HEK293 (cell line): Measurements from ENCODE around the gene MEGF8.

ENCODE experiments used
- CTCF ChIA-PET: fragments of 350-600 bp; formaldehyde crosslinking; extraction: SDS; loops from one replicate; lab custom pipeline; 2021; ENCODE audit warnings: antibody characterized with exemption; lab: Yijun Ruan, JAX
- POLR2A ChIA-PET: fragments of 300-600 bp; formaldehyde crosslinking; extraction: SDS; loops from one replicate; lab custom pipeline; 2020; ENCODE audit warnings: antibody characterized with exemption, inconsistent platforms; lab: Yijun Ruan, JAX
- H3K27ac ChIP-seq: fragments of 200-500 bp; sonication (Bioruptor generic); 2 replicates; pipeline ENCODE4 v1.5.1; 2014; ENCODE audit warnings: low read depth, low read length, control low read depth, inconsistent platforms; ENCODE audit errors: extremely low read depth
- H3K36me3 ChIP-seq, 2 experiments: fragments of 200-500 bp in 1 of 2; sonication (Bioruptor generic) in 1 of 2; 1 replicate in 1 of 2; 2 replicates in 1 of 2; pipeline ENCODE4 v1.5.1; 2014 to 2017; ENCODE audit warnings: inconsistent platforms in 2 of 2, low read length in 2 of 2; ENCODE audit not compliant: control insufficient read depth in 2 of 2, insufficient read depth in 1 of 2
- H3K4me1 ChIP-seq: fragments of 200-500 bp; sonication (Bioruptor generic); 2 replicates; pipeline ENCODE4 v1.5.1; 2014; ENCODE audit warnings: mild to moderate bottlenecking, low read length, inconsistent platforms; ENCODE audit not compliant: control insufficient read depth, insufficient read depth
- H3K4me3 ChIP-seq: 2 replicates; pipeline ENCODE4 v1.5.1; 2011; ENCODE audit warnings: low read depth, mild to moderate bottlenecking, control low read depth, low read length, moderate library complexity
- H3K9me3 ChIP-seq: fragments of 200-500 bp; sonication (Bioruptor generic); 2 replicates; pipeline ENCODE4 v1.5.1; 2014; ENCODE audit warnings: low read depth, low read length, inconsistent platforms; ENCODE audit not compliant: control insufficient read depth, insufficient read depth
- FEZF1 ChIP-seq: fragments of 450-650 bp; formaldehyde crosslinking; IDR thresholded peaks from 2 replicates; pipeline ENCODE4 v1.5.1; 2016; ENCODE audit warnings: missing biosample characterization, missing genetic modification characterization
- HOXA7 ChIP-seq: sonication (generic); formaldehyde crosslinking; IDR thresholded peaks from 2 replicates; pipeline ENCODE4 v1.8.1; 2022; ENCODE audit warnings: missing genetic modification reagents, borderline replicate concordance
- KLF7 ChIP-seq: fragments of 450-650 bp; formaldehyde crosslinking; IDR thresholded peaks from 2 replicates; pipeline ENCODE4 v1.5.1; 2016; ENCODE audit warnings: missing biosample characterization, missing genetic modification characterization, borderline replicate concordance
- RBAK ChIP-seq: fragments of 450-650 bp; formaldehyde crosslinking; IDR thresholded peaks from 2 replicates; pipeline ENCODE4 v1.5.1; 2016; ENCODE audit warnings: missing biosample characterization, missing genetic modification characterization
- SCRT1 ChIP-seq: fragments of 450-650 bp; formaldehyde crosslinking; IDR thresholded peaks from 2 replicates; pipeline ENCODE4 v1.5.1; 2016; ENCODE audit warnings: missing biosample characterization, missing genetic modification characterization, borderline replicate concordance
- SP2 ChIP-seq: fragments of 450-650 bp; formaldehyde crosslinking; IDR thresholded peaks from 2 replicates; pipeline ENCODE4 v1.5.1; 2016; ENCODE audit warnings: missing biosample characterization, missing genetic modification characterization
- TSHZ1 ChIP-seq: fragments of 450-650 bp; formaldehyde crosslinking; IDR thresholded peaks from 2 replicates; pipeline ENCODE4 v1.5.1; 2016; ENCODE audit warnings: missing biosample characterization, missing genetic modification characterization, borderline replicate concordance
- YY1 ChIP-seq: fragments of 450-650 bp; formaldehyde crosslinking; IDR thresholded peaks from 2 replicates; pipeline ENCODE4 v1.5.1; 2018; ENCODE audit warnings: missing biosample characterization, missing genetic modification characterization
- YY2 ChIP-seq: fragments of 450-650 bp; formaldehyde crosslinking; IDR thresholded peaks from 2 replicates; pipeline ENCODE4 v1.5.1; 2016; ENCODE audit warnings: missing biosample characterization, missing genetic modification characterization
- ZFP3 ChIP-seq: fragments of 450-650 bp; formaldehyde crosslinking; IDR thresholded peaks from 2 replicates; pipeline ENCODE4 v1.5.1; 2016; ENCODE audit warnings: low read depth, missing biosample characterization, missing genetic modification characterization
- ZNF114 ChIP-seq: fragments of 450-650 bp; formaldehyde crosslinking; IDR thresholded peaks from 2 replicates; pipeline ENCODE4 v1.5.0; 2017; ENCODE audit warnings: missing biosample characterization, missing genetic modification characterization
- ZNF335 ChIP-seq: fragments of 450-650 bp; formaldehyde crosslinking; conservative IDR thresholded peaks from 2 replicates; pipeline ENCODE4 v1.5.1; 2016; ENCODE audit warnings: missing biosample characterization, missing genetic modification characterization
- ZNF394 ChIP-seq: fragments of 450-650 bp; formaldehyde crosslinking; IDR thresholded peaks from 2 replicates; pipeline ENCODE4 v1.5.1; 2016; ENCODE audit warnings: missing biosample characterization, missing genetic modification characterization, mild to moderate bottlenecking, moderate library complexity, borderline replicate concordance
- ZNF416 ChIP-seq: fragments of 450-650 bp; formaldehyde crosslinking; IDR thresholded peaks from 2 replicates; pipeline ENCODE4 v1.5.1; 2016; ENCODE audit warnings: missing biosample characterization, missing genetic modification characterization
- ZNF449 ChIP-seq: fragments of 450-650 bp; formaldehyde crosslinking; IDR thresholded peaks from 2 replicates; pipeline ENCODE4 v1.5.1; 2017; ENCODE audit warnings: missing biosample characterization, mild to moderate bottlenecking, missing genetic modification characterization, moderate library complexity
- ZNF521 ChIP-seq: fragments of 450-650 bp; formaldehyde crosslinking; IDR thresholded peaks from 2 replicates; pipeline ENCODE4 v1.5.1; 2017; ENCODE audit warnings: missing biosample characterization, mild to moderate bottlenecking, missing genetic modification characterization
- ZNF580 ChIP-seq: fragments of 450-650 bp; formaldehyde crosslinking; IDR thresholded peaks from 2 replicates; pipeline ENCODE4 v1.5.1; 2016; ENCODE audit warnings: missing biosample characterization, missing genetic modification characterization
- ZNF623 ChIP-seq: fragments of 450-650 bp; formaldehyde crosslinking; IDR thresholded peaks from 2 replicates; pipeline ENCODE4 v1.5.1; 2016; ENCODE audit warnings: missing biosample characterization, missing genetic modification characterization
- ZNF664 ChIP-seq: fragments of 450-650 bp; formaldehyde crosslinking; IDR thresholded peaks from 2 replicates; pipeline ENCODE4 v1.5.1; 2016; ENCODE audit warnings: missing biosample characterization, missing genetic modification characterization
- ZNF704 ChIP-seq: fragments of 450-650 bp; formaldehyde crosslinking; IDR thresholded peaks from 2 replicates; pipeline ENCODE4 v1.5.1; 2016; ENCODE audit warnings: missing biosample characterization, missing genetic modification characterization
- ZSCAN5A ChIP-seq: fragments of 450-650 bp; formaldehyde crosslinking; IDR thresholded peaks from 2 replicates; pipeline ENCODE4 v1.5.1; 2016; ENCODE audit warnings: missing biosample characterization, missing genetic modification characterization

The MEGF8 gene

GRCh38 chr19:42375415-42376176 lies 50.2 kb downstream of the MEGF8 start:
- CTCF ChIA-PET: no interaction called here
- TF ChIP-seq HOXA7 (no peak), ZFP3 (no peak)

GRCh38 chr19:42376177-42376555 lies 50.7 kb downstream of the MEGF8 start:
- CTCF ChIA-PET: interaction anchor here (1.0 kb wide), 1 partner anchor 24 kb away, joined by 6 read pairs; no protein-coding TSS in a partner anchor
- TF ChIP-seq ZSCAN5A (tag by site-specific recombination) (no peak), ZNF114 (tag by site-specific recombination) (no peak), ZNF416 (tag by site-specific recombination) (no peak), YY2 (tag by site-specific recombination) (no peak), ZNF580 (tag by site-specific recombination) (no peak), TSHZ1 (tag by site-specific recombination) (no peak), SCRT1 (no peak), ZNF394 (tag by site-specific recombination) (no peak), FEZF1 (tag by site-specific recombination) (no peak), ZNF335 (tag by site-specific recombination) (no peak), YY1 (tag by site-specific recombination) (no peak), ZNF449 (tag by site-specific recombination) (no peak), SP2 (tag by site-specific recombination) (no peak), ZNF521 (tag by site-specific recombination) (no peak), ZNF704 (tag by site-specific recombination) (no peak), KLF7 (no peak), ZNF664 (tag by site-specific recombination) (no peak), ZNF623 (tag by site-specific recombination) (no peak), RBAK (tag by site-specific recombination) (no peak)
- TF ChIP-seq, all 188 proteins: peak for 0
- Histone ChIP-seq H3K27ac (no peak overlapping the region), H3K4me1 (no peaks in the 10 kb centered on the region), H3K9me3 (no peaks in the 10 kb centered on the region), H3K4me3 (no peak overlapping the region), H3K36me3 (peaks cover 24 to 38% of the 10 kb centered on the region in 2 experiments; a peak in 2 of 3 replicates)
- POLR2A ChIA-PET: no interaction called here

More at GRCh38 chr19:42375415-42376176, 50.2 kb downstream of the MEGF8 start:
- H3K4me3 ChIP-seq: no peak overlapping the region
- H3K9me3 ChIP-seq: no peaks in the 10 kb centered on the region
- POLR2A ChIA-PET: interaction anchor here (1.0 kb wide), 1 partner anchor 7 kb away, joined by 3 read pairs; no protein-coding TSS in a partner anchor
- H3K4me1 ChIP-seq: no peaks in the 10 kb centered on the region
- no peak overlapping the region for H3K27ac ChIP-seq
- H3K36me3 ChIP-seq: peaks cover 24 to 41% of the 10 kb centered on the region in 2 experiments
